WERI-Rb-1 (cell line): ENCODE measurements around the gene IL17D.
"Not testable (repeated sequence)": the region's sequence is repeated elsewhere in the genome, so short reads cannot be mapped to it uniquely, and the experiment has no call there.

Experiments used
- DNase-seq: peaks from one replicate; pipeline ENCODE4 v3.0.0-alpha.2; 2020
- H3K27ac ChIP-seq: fragments of 250-450 bp; sonication (Bioruptor Pico); 2 replicates; pipeline ENCODE4 v1.5.1; 2020; ENCODE audit warnings: mild to moderate bottlenecking, moderate library complexity
- H3K27me3 ChIP-seq: fragments of 250-450 bp; sonication (Bioruptor Pico); 2 replicates; pipeline ENCODE4 v1.5.1; 2021; ENCODE audit warnings: mild to moderate bottlenecking, low read depth, moderate library complexity; ENCODE audit not compliant: insufficient read depth, severe bottlenecking
- H3K36me3 ChIP-seq: fragments of 250-450 bp; sonication (Bioruptor Pico); 2 replicates; pipeline ENCODE4 v1.5.1; 2020; ENCODE audit warnings: mild to moderate bottlenecking, moderate library complexity
- H3K4me3 ChIP-seq: 2 replicates; pipeline ENCODE4 v1.5.1; 2011; ENCODE audit warnings: low read depth, mild to moderate bottlenecking, control low read depth, low read length
- H3K9me3 ChIP-seq: fragments of 250-450 bp; sonication (Bioruptor Pico); 2 replicates; pipeline ENCODE4 v1.5.1; 2021; ENCODE audit warnings: mild to moderate bottlenecking, moderate library complexity; ENCODE audit not compliant: severe bottlenecking
- TF ChIP-seq, protein P1 (sequence below): IDR thresholded peaks from 2 replicates; pipeline ENCODE4 v1.5.1; 2011; ENCODE audit warnings: low read depth, mild to moderate bottlenecking, control low read depth, inconsistent platforms, low read length

The IL17D gene

DNA sequence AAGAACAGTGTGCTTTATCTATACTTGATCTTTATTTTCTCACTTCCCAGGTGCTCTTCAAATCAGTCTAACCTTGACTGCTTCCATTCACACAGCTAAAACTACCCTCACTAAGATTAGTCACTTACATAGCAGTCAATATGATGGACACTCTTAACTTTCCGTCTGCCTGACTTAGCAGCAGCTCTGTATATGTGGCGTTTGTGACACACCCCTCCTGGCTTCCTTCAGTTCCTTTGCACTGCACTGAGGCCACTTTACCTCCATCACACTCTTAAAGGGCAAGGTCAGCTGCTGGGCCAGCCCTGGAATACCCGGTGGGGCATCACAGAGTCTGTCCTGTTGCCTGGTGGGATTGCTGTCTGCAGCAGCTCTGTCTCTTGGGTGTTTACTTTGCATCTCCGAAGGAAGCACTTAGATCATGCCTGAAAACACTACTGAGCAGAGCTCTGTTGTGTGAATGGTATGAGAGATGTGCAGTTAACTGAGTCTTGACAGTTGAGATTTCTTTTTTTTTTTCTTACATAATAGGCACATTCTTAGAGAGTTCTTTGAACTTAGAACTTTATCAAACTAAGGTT, 35.6 kb upstream of the IL17D start:
- Histone ChIP-seq H3K36me3 (no peaks in the 10 kb centered on the region), H3K9me3 (no peaks in the 10 kb centered on the region), H3K4me3 (no peak overlapping the region), H3K27me3 (no peaks in the 10 kb centered on the region), H3K27ac (no peak overlapping the region)
- no peak for DNase-seq
- TF ChIP-seq, protein P1, sequence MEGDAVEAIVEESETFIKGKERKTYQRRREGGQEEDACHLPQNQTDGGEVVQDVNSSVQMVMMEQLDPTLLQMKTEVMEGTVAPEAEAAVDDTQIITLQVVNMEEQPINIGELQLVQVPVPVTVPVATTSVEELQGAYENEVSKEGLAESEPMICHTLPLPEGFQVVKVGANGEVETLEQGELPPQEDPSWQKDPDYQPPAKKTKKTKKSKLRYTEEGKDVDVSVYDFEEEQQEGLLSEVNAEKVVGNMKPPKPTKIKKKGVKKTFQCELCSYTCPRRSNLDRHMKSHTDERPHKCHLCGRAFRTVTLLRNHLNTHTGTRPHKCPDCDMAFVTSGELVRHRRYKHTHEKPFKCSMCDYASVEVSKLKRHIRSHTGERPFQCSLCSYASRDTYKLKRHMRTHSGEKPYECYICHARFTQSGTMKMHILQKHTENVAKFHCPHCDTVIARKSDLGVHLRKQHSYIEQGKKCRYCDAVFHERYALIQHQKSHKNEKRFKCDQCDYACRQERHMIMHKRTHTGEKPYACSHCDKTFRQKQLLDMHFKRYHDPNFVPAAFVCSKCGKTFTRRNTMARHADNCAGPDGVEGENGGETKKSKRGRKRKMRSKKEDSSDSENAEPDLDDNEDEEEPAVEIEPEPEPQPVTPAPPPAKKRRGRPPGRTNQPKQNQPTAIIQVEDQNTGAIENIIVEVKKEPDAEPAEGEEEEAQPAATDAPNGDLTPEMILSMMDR, result no peak

DNA sequence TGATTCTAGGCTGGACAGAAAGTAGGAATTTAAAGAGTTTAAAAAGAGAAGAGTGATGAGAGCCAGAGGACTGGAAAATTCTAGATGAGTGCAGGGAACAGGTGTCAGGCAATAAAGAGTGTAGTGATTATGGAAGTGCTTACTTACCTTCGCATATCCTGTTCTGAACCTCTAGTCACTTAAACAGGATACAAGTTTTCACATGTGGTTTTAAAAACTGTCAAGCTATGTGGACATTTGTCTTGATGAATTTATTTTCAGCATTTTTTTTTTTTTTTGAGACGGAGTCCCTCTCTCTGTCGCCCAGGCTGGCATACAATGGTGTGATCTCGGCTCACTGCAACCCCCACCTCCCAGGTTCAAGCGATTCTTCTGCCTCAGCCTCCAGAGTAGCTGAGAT, 34.3 kb upstream of the IL17D start:
- H3K27ac ChIP-seq, result no peak overlapping the region
- H3K27me3 ChIP-seq, result no peaks in the 10 kb centered on the region
- H3K4me3 ChIP-seq, result no peak overlapping the region
- no peaks in the 10 kb centered on the region for H3K36me3 ChIP-seq
- H3K9me3 ChIP-seq, result no peaks in the 10 kb centered on the region
- DNase-seq, result no peak
- TF ChIP-seq, protein P1, result no peak

DNA sequence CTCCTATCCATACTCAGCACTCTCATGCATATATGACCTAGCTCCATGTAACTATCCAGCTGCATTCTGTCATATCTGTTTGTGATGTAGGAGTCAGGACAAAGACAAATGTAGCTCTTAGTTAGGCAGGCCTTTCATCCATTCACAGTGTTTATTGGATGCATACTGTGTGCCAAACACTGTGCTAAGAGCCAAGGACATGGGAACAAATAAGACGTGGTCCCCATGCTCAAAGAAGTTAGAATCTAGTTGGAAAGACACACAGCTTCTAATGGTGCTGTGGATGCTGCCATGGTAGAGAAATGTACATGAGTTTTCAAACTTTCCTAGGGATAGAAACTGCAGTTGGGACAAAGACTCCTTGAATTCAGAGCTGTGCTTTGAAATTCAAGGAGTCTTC, 31.7 kb upstream of the IL17D start:
- Histone ChIP-seq H3K36me3 (no peaks in the 10 kb centered on the region), H3K4me3 (no peak overlapping the region), H3K9me3 (no peaks in the 10 kb centered on the region), H3K27ac (no peak overlapping the region), H3K27me3 (no peaks in the 10 kb centered on the region)
- TF ChIP-seq, protein P1, result no peak
- DNase-seq, result no peak

DNA sequence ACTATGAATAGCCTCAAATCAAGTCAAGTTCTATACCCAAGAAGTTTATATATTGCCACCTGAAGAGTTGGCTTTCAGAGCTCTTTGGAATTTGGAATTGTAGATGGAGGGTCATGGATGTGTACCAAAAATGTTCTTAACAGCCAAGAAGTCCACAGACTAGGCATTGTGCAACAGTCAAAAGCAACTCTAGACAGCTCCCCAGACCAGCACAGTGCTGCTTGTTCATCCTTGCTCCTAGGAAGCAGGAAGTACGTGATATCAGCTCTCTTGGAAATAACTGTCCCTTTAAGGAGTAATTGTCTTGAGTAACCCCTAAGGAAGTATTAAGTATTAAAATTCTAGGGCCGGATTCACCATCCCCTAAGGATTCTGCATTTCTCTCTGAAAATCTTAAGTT, 30.7 kb upstream of the IL17D start:
- Histone ChIP-seq H3K4me3 (no peak overlapping the region), H3K27ac (no peak overlapping the region), H3K27me3 (no peaks in the 10 kb centered on the region), H3K9me3 (no peaks in the 10 kb centered on the region), H3K36me3 (no peaks in the 10 kb centered on the region)
- DNase-seq, result no peak
- TF ChIP-seq, protein P1, result no peak

DNA sequence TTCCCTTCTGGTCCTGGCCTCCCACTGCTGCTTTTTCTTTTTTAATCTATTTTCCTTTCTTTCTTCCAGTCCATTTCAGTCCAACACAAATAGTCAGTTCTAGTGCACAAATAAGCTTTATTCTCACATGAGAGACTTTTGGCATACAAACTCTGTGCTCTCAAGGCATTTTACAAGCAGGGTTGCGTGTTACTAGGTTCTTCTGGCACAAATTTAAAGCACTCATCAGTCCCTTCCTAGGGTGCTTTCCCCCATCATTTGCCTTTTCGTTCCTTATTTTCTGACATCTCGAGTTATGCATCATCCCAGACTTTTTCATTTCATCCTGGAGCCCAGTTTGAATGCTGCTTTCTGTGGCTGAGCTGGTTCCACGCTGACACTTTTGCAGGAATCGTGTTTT, 29.8 kb upstream of the IL17D start:
- no peak for DNase-seq
- Histone ChIP-seq H3K36me3 (no peaks in the 10 kb centered on the region), H3K27ac (no peak overlapping the region), H3K27me3 (no peaks in the 10 kb centered on the region), H3K9me3 (no peaks in the 10 kb centered on the region), H3K4me3 (no peak overlapping the region)
- TF ChIP-seq, protein P1, result no peak

DNA sequence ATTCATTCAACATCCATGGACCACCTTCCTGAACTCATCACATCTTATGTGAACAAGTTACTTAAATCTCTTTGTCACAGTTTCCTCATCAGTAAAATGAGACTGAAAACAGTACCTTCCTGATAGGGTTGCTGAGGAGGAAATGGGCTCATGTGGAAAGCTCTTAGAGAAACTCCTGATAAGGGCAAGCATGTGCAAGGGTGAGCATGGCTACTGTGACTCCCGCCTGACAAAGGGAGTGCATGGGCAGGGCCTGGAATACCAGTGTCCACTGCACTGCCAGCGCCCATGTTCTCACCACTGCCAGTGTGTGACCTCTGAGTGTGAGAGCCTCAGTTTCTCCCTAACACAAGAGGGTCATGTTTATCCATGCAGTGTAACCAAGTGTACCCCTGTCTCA, 27.3 kb upstream of the IL17D start:
- no peak for DNase-seq
- TF ChIP-seq, protein P1, result no peak
- H3K27me3 ChIP-seq, result no peaks in the 10 kb centered on the region
- no peaks in the 10 kb centered on the region for H3K36me3 ChIP-seq
- no peak overlapping the region for H3K4me3 ChIP-seq
- H3K27ac ChIP-seq, result no peak overlapping the region
- no peaks in the 10 kb centered on the region for H3K9me3 ChIP-seq

DNA sequence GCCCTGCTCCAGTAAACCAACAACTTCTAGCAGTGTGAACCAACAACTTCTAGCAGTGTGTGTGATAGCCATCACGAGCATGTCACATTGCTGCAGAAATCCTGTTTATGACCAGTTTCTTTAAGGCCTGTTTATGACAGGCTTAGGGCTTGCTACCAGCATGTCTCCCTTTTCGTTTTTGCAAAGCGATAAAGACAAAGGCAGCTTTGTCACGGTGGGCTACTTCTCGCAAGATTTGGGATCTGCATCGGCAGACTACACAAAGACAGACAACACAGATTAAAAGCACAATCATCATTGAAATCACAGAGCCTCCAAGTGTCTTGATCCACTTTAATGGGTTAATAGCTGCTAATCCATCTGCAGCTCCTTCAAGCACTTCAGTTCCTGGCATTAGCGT, 24.9 kb upstream of the IL17D start:
- Histone ChIP-seq H3K27ac (peak overlapping the region; percentile 75), H3K4me3 (peak overlapping the region; percentile 21)
- not testable (repeated sequence) for H3K27me3 ChIP-seq, H3K36me3 ChIP-seq, H3K9me3 ChIP-seq
- peak; percentile 66 for DNase-seq
